ENCODE measurements around the gene GALM. TPM values are rescaled to one million over a fixed set of nuclear protein-coding genes. Genes with fewer than 3 reads are reported as not detected.

Gene GALM
- total RNA-seq, result 10 to 100 TPM; 31.3 to 31.9 TPM

- intact Hi-C loops (cut with micrococcal nuclease), result loop anchor here (2.0 kb wide), 1 partner anchor 123 kb away; no protein-coding TSS in a partner anchor
- no peaks in the 10 kb centered on the region for H3K9me3 Mint-ChIP-seq
- CTCF ChIA-PET, result interaction anchor here (0.6 to 4.8 kb wide), 14 partner anchors 8 to 84 kb away, joined by 3 to 67 read pairs (median 5); no protein-coding TSS in a partner anchor
- peaks cover 11% of the 10 kb centered on the region for H3K36me3 Mint-ChIP-seq (ENCODE audit: low read depth)
- H3K27ac Mint-ChIP-seq, result peak within 1 kb of the TSS; percentile 97
- H3K27me3 Mint-ChIP-seq (ENCODE audit: low read depth), result no peaks in the 10 kb centered on the region
- peak; percentile 68 for DNase-seq
- peak within 1 kb of the TSS; percentile 83 for H3K4me3 Mint-ChIP-seq
- peaks cover 69% of the 10 kb centered on the region for H3K4me1 Mint-ChIP-seq (ENCODE audit: low read depth)
Measured at GRCh38 chr2:38665854-38666555, at the start of gene GALM. Gene GALM, plus strand, starts transcription at chr2:38666114. Its CDS starts 48 bp downstream, at chr2:38666162.

GRCh38 chr2:38617301-38617700 lies 48.6 kb upstream of the GALM start:
- H3K9me3 Mint-ChIP-seq, result no peaks in the 10 kb centered on the region
- no peak overlapping the region for H3K4me3 Mint-ChIP-seq
- peaks cover 40% of the 10 kb centered on the region for H3K4me1 Mint-ChIP-seq (ENCODE audit: low read depth)
- H3K36me3 Mint-ChIP-seq (ENCODE audit: low read depth), result no peaks in the 10 kb centered on the region
- CTCF ChIA-PET, result interaction anchor here (1.0 to 3.3 kb wide), 3 partner anchors 12 to 35 kb away, joined by 3 to 18 read pairs (median 5); no protein-coding TSS in a partner anchor
- H3K27ac Mint-ChIP-seq, result no peak overlapping the region
- DNase-seq, result no peak
- intact Hi-C loops (cut with micrococcal nuclease), result no loop called here
- H3K27me3 Mint-ChIP-seq (ENCODE audit: low read depth), result peaks cover 6% of the 10 kb centered on the region

GRCh38 chr2:38619458-38620164 lies 46.3 kb upstream of the GALM start:
- peaks cover 6% of the 10 kb centered on the region for H3K27me3 Mint-ChIP-seq (ENCODE audit: low read depth)
- H3K27ac Mint-ChIP-seq, result no peak overlapping the region
- DNase-seq, result no peak
- H3K9me3 Mint-ChIP-seq, result no peaks in the 10 kb centered on the region
- H3K4me1 Mint-ChIP-seq (ENCODE audit: low read depth), result peaks cover 21% of the 10 kb centered on the region
- CTCF ChIA-PET, result interaction anchor here (0.6 to 3.3 kb wide), 5 partner anchors 8 to 38 kb away, joined by 3 to 18 read pairs (median 3); no protein-coding TSS in a partner anchor
- intact Hi-C loops (cut with micrococcal nuclease), result no loop called here
- H3K4me3 Mint-ChIP-seq, result no peak overlapping the region
- H3K36me3 Mint-ChIP-seq (ENCODE audit: low read depth), result no peaks in the 10 kb centered on the region

GRCh38 chr2:38620282-38620977 lies 45.5 kb upstream of the GALM start:
- CTCF ChIA-PET, result interaction anchor here (0.6 to 1.4 kb wide), 5 partner anchors 9 to 39 kb away, joined by 3 to 4 read pairs (median 3); no protein-coding TSS in a partner anchor
- Mint-ChIP-seq H3K4me1 (ENCODE audit: low read depth) (peaks cover 14% of the 10 kb centered on the region), H3K36me3 (ENCODE audit: low read depth) (no peaks in the 10 kb centered on the region), H3K4me3 (no peak overlapping the region), H3K27me3 (ENCODE audit: low read depth) (peaks cover 6% of the 10 kb centered on the region), H3K27ac (no peak overlapping the region), H3K9me3 (no peaks in the 10 kb centered on the region)
- DNase-seq, result no peak
- intact Hi-C loops (cut with micrococcal nuclease), result no loop called here

GRCh38 chr2:38621018-38621417 lies 44.9 kb upstream of the GALM start:
- Mint-ChIP-seq H3K4me1 (ENCODE audit: low read depth) (peaks cover 10% of the 10 kb centered on the region), H3K27ac (no peak overlapping the region), H3K4me3 (no peak overlapping the region), H3K36me3 (ENCODE audit: low read depth) (no peaks in the 10 kb centered on the region), H3K27me3 (ENCODE audit: low read depth) (peaks cover 6% of the 10 kb centered on the region), H3K9me3 (no peaks in the 10 kb centered on the region)
- intact Hi-C loops (cut with micrococcal nuclease), result no loop called here
- CTCF ChIA-PET, result interaction anchor here (0.9 to 1.2 kb wide), 2 partner anchors 10 to 17 kb away, joined by 3 read pairs; no protein-coding TSS in a partner anchor
- DNase-seq, result no peak

GRCh38 chr2:38622210-38622609 lies 43.7 kb upstream of the GALM start:
- no peaks in the 10 kb centered on the region for H3K9me3 Mint-ChIP-seq
- CTCF ChIA-PET, result no interaction called here
- peaks cover 16% of the 10 kb centered on the region for H3K4me1 Mint-ChIP-seq (ENCODE audit: low read depth)
- no peak overlapping the region for H3K4me3 Mint-ChIP-seq
- intact Hi-C loops (cut with micrococcal nuclease), result no loop called here
- H3K36me3 Mint-ChIP-seq (ENCODE audit: low read depth), result no peaks in the 10 kb centered on the region
- peaks cover 6% of the 10 kb centered on the region for H3K27me3 Mint-ChIP-seq (ENCODE audit: low read depth)
- no peak for DNase-seq
- no peak overlapping the region for H3K27ac Mint-ChIP-seq

- no peaks in the 10 kb centered on the region for H3K27me3 Mint-ChIP-seq (ENCODE audit: low read depth)
- intact Hi-C loops (cut with micrococcal nuclease), result no loop called here
- no peak overlapping the region for H3K27ac Mint-ChIP-seq
- H3K36me3 Mint-ChIP-seq (ENCODE audit: low read depth), result no peaks in the 10 kb centered on the region
- H3K9me3 Mint-ChIP-seq, result no peaks in the 10 kb centered on the region
- no peak for DNase-seq
- CTCF ChIA-PET, result interaction anchor here (0.9 to 1.2 kb wide), 4 partner anchors 8 to 26 kb away, joined by 3 to 5 read pairs (median 3); no protein-coding TSS in a partner anchor
- H3K4me1 Mint-ChIP-seq (ENCODE audit: low read depth), result peaks cover 10% of the 10 kb centered on the region
- no peak overlapping the region for H3K4me3 Mint-ChIP-seq
Measured at GRCh38 chr2:38626326-38627035, 39.4 kb upstream of the GALM start.

- H3K4me1 Mint-ChIP-seq (ENCODE audit: low read depth), result peaks cover 10% of the 10 kb centered on the region
- no peaks in the 10 kb centered on the region for H3K9me3 Mint-ChIP-seq
- H3K4me3 Mint-ChIP-seq, result no peak overlapping the region
- no peak for DNase-seq
- no peaks in the 10 kb centered on the region for H3K36me3 Mint-ChIP-seq (ENCODE audit: low read depth)
- CTCF ChIA-PET, result interaction anchor here (0.8 to 1.2 kb wide), 2 partner anchors 12 to 25 kb away, joined by 5 read pairs; no protein-coding TSS in a partner anchor
- intact Hi-C loops (cut with micrococcal nuclease), result no loop called here
- H3K27me3 Mint-ChIP-seq (ENCODE audit: low read depth), result no peaks in the 10 kb centered on the region
- no peak overlapping the region for H3K27ac Mint-ChIP-seq
Measured at GRCh38 chr2:38627391-38627790, 38.5 kb upstream of the GALM start.

- H3K4me1 Mint-ChIP-seq (ENCODE audit: low read depth), result peaks cover 14% of the 10 kb centered on the region
Measured at GRCh38 chr2:38629684-38630083, 36.2 kb upstream of the GALM start.

GRCh38 chr2:38631976-38632375 lies 33.9 kb upstream of the GALM start:
- H3K9me3 Mint-ChIP-seq, result peaks cover 3% of the 10 kb centered on the region
- H3K4me3 Mint-ChIP-seq, result no peak overlapping the region
- CTCF ChIA-PET, result no interaction called here
- no peaks in the 10 kb centered on the region for H3K36me3 Mint-ChIP-seq (ENCODE audit: low read depth)
- intact Hi-C loops (cut with micrococcal nuclease), result no loop called here
- H3K27me3 Mint-ChIP-seq (ENCODE audit: low read depth), result no peaks in the 10 kb centered on the region
- no peak for DNase-seq
- peaks cover 6% of the 10 kb centered on the region for H3K4me1 Mint-ChIP-seq (ENCODE audit: low read depth)
- no peak overlapping the region for H3K27ac Mint-ChIP-seq

More at GRCh38 chr2:38629684-38630083, 36.2 kb upstream of the GALM start:
- CTCF ChIA-PET, result interaction anchor here (0.7 kb wide), 1 partner anchor 11 kb away, joined by 5 read pairs; no protein-coding TSS in a partner anchor
- intact Hi-C loops (cut with micrococcal nuclease), result no loop called here
- H3K36me3 Mint-ChIP-seq (ENCODE audit: low read depth), result no peaks in the 10 kb centered on the region
- H3K9me3 Mint-ChIP-seq, result no peaks in the 10 kb centered on the region
- H3K27me3 Mint-ChIP-seq (ENCODE audit: low read depth), result no peaks in the 10 kb centered on the region
- no peak for DNase-seq
- H3K4me3 Mint-ChIP-seq, result no peak overlapping the region
- no peak overlapping the region for H3K27ac Mint-ChIP-seq

- intact Hi-C loops (cut with micrococcal nuclease), result no loop called here
- H3K27me3 Mint-ChIP-seq (ENCODE audit: low read depth), result no peaks in the 10 kb centered on the region
- H3K9me3 Mint-ChIP-seq, result peaks cover 3% of the 10 kb centered on the region
- H3K4me1 Mint-ChIP-seq (ENCODE audit: low read depth), result peaks cover 7% of the 10 kb centered on the region
- CTCF ChIA-PET, result no interaction called here
- H3K4me3 Mint-ChIP-seq, result no peak overlapping the region
- no peak for DNase-seq
- no peak overlapping the region for H3K27ac Mint-ChIP-seq
- H3K36me3 Mint-ChIP-seq (ENCODE audit: low read depth), result no peaks in the 10 kb centered on the region
Measured at GRCh38 chr2:38632980-38633379, 32.9 kb upstream of the GALM start.
